Ascending aorta (tissue), 2 donors: ENCODE data around the gene DNAAF2. TPM values are rescaled to one million over a fixed set of nuclear protein-coding genes. Genes with fewer than 3 reads are reported as not detected.

ENCODE experiments used
- DNase-seq, 2 donors: peaks; one replicate each; pipeline ENCODE4 v3.0.0-alpha.2; 2019; ENCODE audit warnings: low spot score in 2 of 2
- H3K27ac ChIP-seq, 2 donors: fragments of 200-600 bp; sonication (generic); one replicate each; pipeline ENCODE4 v1.5.1; 2016 to 2017; ENCODE audit warnings: mild to moderate bottlenecking in 1 of 2
- H3K27me3 ChIP-seq: fragments of 200-600 bp; sonication (generic); one replicate; pipeline ENCODE4 v1.5.1; 2017
- H3K36me3 ChIP-seq, 2 donors: fragments of 200-600 bp; sonication (generic); one replicate each; pipeline ENCODE4 v1.5.1; 2016
- H3K4me1 ChIP-seq, 2 donors: fragments of 200-600 bp; sonication (generic); one replicate each; pipeline ENCODE4 v1.5.1; 2016 to 2017; ENCODE audit warnings: mild to moderate bottlenecking in 1 of 2
- H3K4me3 ChIP-seq, 2 donors: fragments of 200-600 bp; sonication (generic); one replicate each; pipeline ENCODE4 v1.5.1; 2016 to 2017; ENCODE audit warnings: mild to moderate bottlenecking in 1 of 2
- H3K9me3 ChIP-seq, 2 donors: fragments of 200-600 bp; sonication (generic); one replicate each; pipeline ENCODE4 v1.5.1; 2016
- CTCF ChIP-seq, 3 experiments: fragments of 200-600 bp in 2 of 3; fragments of 450-650 bp in 1 of 3; sonication (generic) in 2 of 3; IDR thresholded peaks; one replicate each; pipeline ENCODE4 v1.5.1; 2016 to 2019; ENCODE audit warnings: antibody characterized with exemption in 3 of 3, mild to moderate bottlenecking in 1 of 3, moderate library complexity in 1 of 3
- intact Hi-C: fragments of 100-400 bp; cut with DNase I; formaldehyde crosslinking; loops from one replicate; pipeline ENCODE4 v1.15.1; 2023
- total RNA-seq: library from RNA; depleted of rRNA; stranded (reverse); fragments of >200 nt; gene quantifications from one replicate; pipeline ENCODE4 v1.1.0, GENCODE V29; 2016

The DNAAF2 gene
- total RNA-seq, 1 donor from 2014 or later = 14.0 TPM

GRCh38 chr14:49581209-49582112, 53.6 kb downstream of the DNAAF2 start:
- no peak for DNase-seq
- TF ChIP-seq CTCF (IDR thresholded peaks at IDR 0.05) = no peak
- intact Hi-C loops = no loop called here

GRCh38 chr14:49579841-49580240, 55.2 kb downstream of the DNAAF2 start:
- Histone ChIP-seq H3K9me3 (no peaks in the 10 kb centered on the region), H3K36me3 (peaks cover 26 to 49% of the 10 kb centered on the region in 2 donors), H3K4me1 (peaks cover under 1 to 10% of the 10 kb centered on the region in 2 donors), H3K4me3 (no peak overlapping the region), H3K27ac (no peak overlapping the region), H3K27me3 (no peaks in the 10 kb centered on the region)
- no peak for TF ChIP-seq CTCF (IDR thresholded peaks at IDR 0.05)
- intact Hi-C loops = no loop called here
- no peak for DNase-seq

More at GRCh38 chr14:49581209-49582112, 53.6 kb downstream of the DNAAF2 start:
- H3K27ac ChIP-seq = no peak overlapping the region
- H3K4me1 ChIP-seq = peaks cover 4 to 16% of the 10 kb centered on the region in 2 donors
- H3K36me3 ChIP-seq = peaks cover 20 to 37% of the 10 kb centered on the region in 2 donors
- H3K9me3 ChIP-seq = no peaks in the 10 kb centered on the region
- no peak overlapping the region for H3K4me3 ChIP-seq
- H3K27me3 ChIP-seq = no peaks in the 10 kb centered on the region

DNA sequence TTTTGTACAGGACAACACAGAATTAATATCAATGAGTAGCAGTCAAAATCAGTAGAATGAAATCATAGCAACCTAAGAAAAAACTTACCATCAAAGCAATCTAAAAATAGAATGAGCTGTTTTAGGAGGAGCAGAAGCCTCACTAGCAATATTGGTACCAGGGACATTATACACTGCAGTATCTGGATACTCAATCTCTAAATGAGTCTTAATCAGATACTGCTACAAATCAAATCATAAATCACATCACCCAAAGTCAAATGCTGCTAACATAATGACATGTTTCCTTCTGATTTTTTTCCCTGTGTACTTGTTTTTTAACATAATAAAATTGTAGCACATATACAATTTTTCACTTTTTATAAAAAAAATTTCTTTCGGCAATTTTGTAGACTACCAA, 56.9 kb downstream of the DNAAF2 start:
- intact Hi-C loops = no loop called here

More for the DNA sequence above, 56.9 kb downstream of the DNAAF2 start:
- Histone ChIP-seq H3K27ac (no peak overlapping the region), H3K4me1 (no peaks in the 10 kb centered on the region), H3K4me3 (no peak overlapping the region), H3K9me3 (no peaks in the 10 kb centered on the region), H3K27me3 (no peaks in the 10 kb centered on the region), H3K36me3 (peaks cover 16 to 37% of the 10 kb centered on the region in 2 donors)
- no peak for TF ChIP-seq CTCF (IDR thresholded peaks at IDR 0.05)
- DNase-seq = no peak

Other genes starting within 250 kb of the DNAAF2 start
- 2,262 TPM for gene RPS29, start 48.9 kb downstream of the DNAAF2 start, total RNA-seq
- not detected for gene LRR1, start 36.3 kb downstream of the DNAAF2 start, total RNA-seq
- 21.3 TPM for gene RPL36AL, start 14.6 kb downstream of the DNAAF2 start, total RNA-seq
- 37.4 TPM for gene MGAT2, start 14.4 kb downstream of the DNAAF2 start, total RNA-seq
- gene POLE2, start 53.0 kb upstream of the DNAAF2 start, total RNA-seq = 5.4 TPM
- gene KLHDC1, start 57.9 kb upstream of the DNAAF2 start, total RNA-seq = not detected
- 11.7 TPM for gene KLHDC2, start 132.9 kb upstream of the DNAAF2 start, total RNA-seq
- gene NEMF, start 217.5 kb upstream of the DNAAF2 start, total RNA-seq = 14.6 TPM